GM12878 (cell line): ENCODE measurements around the gene TRAPPC4. TPM values are rescaled to one million over a fixed set of nuclear protein-coding genes. Genes with fewer than 3 reads are reported as not detected.

Experiments used
- ATAC-seq: fragments of 200-7000 bp; cut with Tn5 transposase; 3 replicates; pipeline ENCODE4 v1.9.1; 2020; ENCODE audit warnings: mild to moderate bottlenecking, moderate library complexity
- BruUV-seq: library from RNA; stranded (reverse); fragments of 400-500 nt; replicated peaks from 2 replicates; lab custom pipeline; 2021; lab: Mats Ljungman, UMichigan
- CTCF ChIA-PET: fragments of 300-600 bp; sonication (Branson Sonifier 250); formaldehyde crosslinking; extraction: SDS; loops from one replicate; lab custom pipeline; 2021; ENCODE audit warnings: inconsistent platforms; lab: Yijun Ruan, JAX
- POLR2A ChIA-PET: fragments of 350-600 bp; formaldehyde crosslinking; extraction: SDS; loops from one replicate; lab custom pipeline; 2021; ENCODE audit warnings: inconsistent platforms; lab: Charles Lee
- RAD21 ChIA-PET: fragments of 300-600 bp; sonication (Branson Sonifier 250); formaldehyde crosslinking; loops from one replicate; lab custom pipeline; 2023; ENCODE audit warnings: antibody characterized with exemption; ENCODE audit not compliant: unreplicated experiment; lab: Charles Lee
- SMC1A ChIA-PET: fragments of 300-600 bp; sonication (Branson Sonifier 250); formaldehyde crosslinking; loops from one replicate; lab custom pipeline; 2023; ENCODE audit not compliant: unreplicated experiment, uncharacterized antibody; lab: Charles Lee
- DNase-seq: peaks from one replicate; pipeline ENCODE4 v3.0.0-alpha.2; 2011; ENCODE audit warnings: low read depth, low spot score
- FAIRE-seq: peaks from 3 replicates; lab custom pipeline; 2011; peaks lifted over from hg19 to GRCh38; lab: Jason Lieb, UNC
- H2AFZ ChIP-seq: 2 replicates; pipeline ENCODE4 v1.6.0; 2011; ENCODE audit warnings: low read depth, low read length, control low read depth; ENCODE audit not compliant: control insufficient read depth
- H3K27ac ChIP-seq: 2 replicates; pipeline ENCODE4 v1.5.1; 2011; ENCODE audit warnings: control low read depth; ENCODE audit not compliant: control insufficient read depth, insufficient read depth
- H3K27me3 ChIP-seq, 2 experiments: replicated peaks in 1 of 2; 2 replicates each; pipeline versions ENCODE4 v1.6.0 to v1.6.1; 2011; ENCODE audit warnings: low read length in 1 of 2; ENCODE audit not compliant: control insufficient read depth in 2 of 2, insufficient read depth in 2 of 2
- H3K36me3 ChIP-seq, 2 experiments: 2 replicates each; pipeline ENCODE4 v1.5.1; 2011; ENCODE audit warnings: low read length in 1 of 2; ENCODE audit not compliant: control insufficient read depth in 2 of 2, insufficient read depth in 2 of 2
- H3K4me1 ChIP-seq: 2 replicates; pipeline ENCODE4 v1.6.1; 2011; ENCODE audit warnings: mild to moderate bottlenecking, low read length, moderate library complexity, mixed read lengths; ENCODE audit not compliant: control insufficient read depth, insufficient read depth
- H3K4me2 ChIP-seq: 2 replicates; pipeline ENCODE4 v1.6.0; 2011; ENCODE audit warnings: control low read depth; ENCODE audit not compliant: control insufficient read depth, insufficient read depth
- H3K4me3 ChIP-seq: fragments of 200-600 bp; sonication (generic); 2 replicates; pipeline ENCODE4 v1.5.1; 2016
- H3K79me2 ChIP-seq: 2 replicates; pipeline ENCODE4 v1.6.0; 2011; ENCODE audit warnings: low read length; ENCODE audit not compliant: control insufficient read depth, insufficient read depth
- H3K9ac ChIP-seq: 2 replicates; pipeline ENCODE4 v1.8.0; 2011; ENCODE audit warnings: low read length, control low read depth, mixed read lengths; ENCODE audit not compliant: control insufficient read depth, insufficient read depth
- H3K9me3 ChIP-seq: replicated peaks from 3 replicates; pipeline ENCODE4 v1.5.1; 2011; ENCODE audit warnings: mild to moderate bottlenecking, low read length; ENCODE audit not compliant: control insufficient read depth, insufficient read depth
- H4K20me1 ChIP-seq: 2 replicates; pipeline ENCODE4 v1.6.0; 2011; ENCODE audit not compliant: control insufficient read depth, insufficient read depth
- ATF7 ChIP-seq: fragments of 450-650 bp; IDR thresholded peaks from 2 replicates; pipeline ENCODE4 v1.6.1; 2016; ENCODE audit warnings: low read depth, mild to moderate bottlenecking
- CEBPB ChIP-seq, 2 experiments: fragments of 150-350 bp in 1 of 2; IDR thresholded peaks; 2 replicates each; pipeline ENCODE4 v1.6.1; 2012 to 2014; ENCODE audit warnings: low read depth in 2 of 2, low read length in 2 of 2, borderline replicate concordance in 1 of 2, inconsistent platforms in 1 of 2
- CHD1 ChIP-seq: IDR thresholded peaks from 2 replicates; pipeline ENCODE4 v1.6.1; 2012; ENCODE audit warnings: low read depth, low read length, improper control_type of control experiment
- HDAC2 ChIP-seq: fragments of 200-600 bp; sonication (generic); IDR thresholded peaks from 2 replicates; pipeline ENCODE4 v1.6.1; 2017
- RBBP5 ChIP-seq: fragments of 200-600 bp; sonication (generic); conservative IDR thresholded peaks from 2 replicates; pipeline ENCODE4 v1.6.1; 2016
- SREBF1 ChIP-seq: IDR thresholded peaks from 2 replicates; pipeline ENCODE4 v1.6.1; 2012; ENCODE audit warnings: mild to moderate bottlenecking, low read length
- SREBF2 ChIP-seq: IDR thresholded peaks from 2 replicates; pipeline ENCODE4 v1.6.1; 2012; ENCODE audit warnings: mild to moderate bottlenecking, low read length
- TBL1XR1 ChIP-seq: IDR thresholded peaks from 2 replicates; pipeline ENCODE4 v1.6.1; 2012; ENCODE audit warnings: low read depth, low read length, improper control_type of control experiment
- WGBS: methylation state at CpG from one replicate; pipeline ENCODE4 v1.1.6; 2016; ENCODE audit warnings: low lambda C conversion rate; ENCODE audit not compliant: insufficient replicate concordance, insufficient coverage; ENCODE audit errors: missing lambda C conversion rate; 5-methylcytosine and 5-hydroxymethylcytosine counted together
- in situ Hi-C: fragments of 300-500 bp; cut with MboI; formaldehyde crosslinking; loops from 9 replicates; pipeline ENCODE4 v1.14.3; 2018; ENCODE audit warnings: mixed read lengths
- intact Hi-C: fragments of 100-400 bp; cut with micrococcal nuclease; formaldehyde crosslinking; loops from one replicate; pipeline ENCODE4 v1.14.2; 2022; ENCODE audit not compliant: unreplicated experiment
- polyA plus RNA-seq, 11 experiments: library from polyadenylated mRNA; depleted of rRNA in 4 of 11; unstranded in 6 of 11; stranded (reverse) in 5 of 11; fragments of >200 nt; fragmentation: Nextera tagmentation in 4 of 11; fragmentation: Illumina TruSeq in 1 of 11; extraction: Ambion mirVana in 4 of 11; extraction: Trizol in 1 of 11; gene quantifications; 1 replicate in 1 of 11; 2 replicates in 10 of 11; pipeline versions ENCODE4 v1.2.1 to v1.2.3, GENCODE V29; 2011 to 2016; ENCODE audit warnings: inconsistent platforms in 2 of 11, missing spikeins in 2 of 11, low read depth in 1 of 11
- total RNA-seq, 4 experiments: library from RNA; depleted of rRNA in 3 of 4; stranded (reverse); fragments of >200 nt in 3 of 4; fragmentation: Illumina TruSeq in 1 of 4; extraction: Trizol in 1 of 4; gene quantifications; 2 replicates each; pipeline versions ENCODE4 v1.2.1 to v1.2.3, GENCODE V29; 2013 to 2021
- TF ChIP-seq, protein P1 (sequence below): fragments of 450-650 bp; formaldehyde crosslinking; IDR thresholded peaks from 2 replicates; pipeline ENCODE4 v1.4.0; 2022; ENCODE audit warnings: mild to moderate bottlenecking, moderate library complexity
- TF ChIP-seq, protein P2 (sequence below): fragments of 450-650 bp; IDR thresholded peaks from 2 replicates; pipeline ENCODE4 v1.6.1; 2016; ENCODE audit warnings: mild to moderate bottlenecking, moderate library complexity, borderline replicate concordance
- TF ChIP-seq, protein P3 (sequence below): IDR thresholded peaks from 2 replicates; pipeline ENCODE4 v1.6.1; 2012; ENCODE audit warnings: low read depth, low read length, improper control_type of control experiment

TRAPPC4 gene
- total and polyA plus RNA-seq, 10 of the 15 experiments (the other 5 are each of a cell fraction or from before 2014, with no cell fraction given) = 61.6 to 231 (median 98.8) TPM

DNA sequence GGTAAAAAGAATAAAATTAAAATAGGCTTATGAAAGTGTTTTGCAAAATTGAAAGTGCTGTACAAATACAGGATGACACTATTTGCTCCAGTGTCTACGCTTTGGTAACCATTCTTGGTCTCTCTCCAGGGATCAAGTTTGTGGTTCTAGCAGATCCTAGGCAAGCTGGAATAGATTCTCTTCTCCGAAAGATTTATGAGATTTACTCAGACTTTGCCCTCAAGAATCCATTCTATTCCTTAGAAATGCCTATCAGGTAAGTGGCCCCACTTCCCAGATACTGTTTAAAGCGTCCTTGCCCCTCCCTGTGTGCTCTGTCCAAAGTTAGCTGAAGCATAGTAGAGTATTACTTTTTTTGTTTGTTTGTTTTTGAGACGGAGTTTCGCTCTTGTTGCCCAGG is 3.1 kb downstream of the TRAPPC4 start:
- Histone ChIP-seq H2AFZ (no peak overlapping the region), H3K4me2 (no peak overlapping the region), H3K27ac (no peak overlapping the region), H3K79me2 (peaks cover 38% of the 10 kb centered on the region), H4K20me1 (no peaks in the 10 kb centered on the region), H3K36me3 (peaks cover 5 to 9% of the 10 kb centered on the region in 2 experiments; a peak in 3 of 4 replicates), H3K27me3 (no peaks in the 10 kb centered on the region), H3K9me3 (no peaks in the 10 kb centered on the region), H3K4me3 (no peak overlapping the region), H3K9ac (no peak overlapping the region), H3K4me1 (no peaks in the 10 kb centered on the region)
- in situ Hi-C loops (no loop called here), intact Hi-C loops (no loop called here)
- no peak for DNase-seq
- FAIRE-seq = no peak
- ChIA-PET CTCF (no interaction called here), RAD21 (no interaction called here), SMC1A (no interaction called here), POLR2A (interaction anchor here (1.6 kb wide), 1 partner anchor 9 kb away, joined by 5 read pairs; the partner anchor contains the start of gene SLC37A4)
- no peak for ATAC-seq
- WGBS = 89% methylated on average over 5 of the region's 5 CpGs
- BruUV-seq = no TSS peak
- TF ChIP-seq, protein P1, sequence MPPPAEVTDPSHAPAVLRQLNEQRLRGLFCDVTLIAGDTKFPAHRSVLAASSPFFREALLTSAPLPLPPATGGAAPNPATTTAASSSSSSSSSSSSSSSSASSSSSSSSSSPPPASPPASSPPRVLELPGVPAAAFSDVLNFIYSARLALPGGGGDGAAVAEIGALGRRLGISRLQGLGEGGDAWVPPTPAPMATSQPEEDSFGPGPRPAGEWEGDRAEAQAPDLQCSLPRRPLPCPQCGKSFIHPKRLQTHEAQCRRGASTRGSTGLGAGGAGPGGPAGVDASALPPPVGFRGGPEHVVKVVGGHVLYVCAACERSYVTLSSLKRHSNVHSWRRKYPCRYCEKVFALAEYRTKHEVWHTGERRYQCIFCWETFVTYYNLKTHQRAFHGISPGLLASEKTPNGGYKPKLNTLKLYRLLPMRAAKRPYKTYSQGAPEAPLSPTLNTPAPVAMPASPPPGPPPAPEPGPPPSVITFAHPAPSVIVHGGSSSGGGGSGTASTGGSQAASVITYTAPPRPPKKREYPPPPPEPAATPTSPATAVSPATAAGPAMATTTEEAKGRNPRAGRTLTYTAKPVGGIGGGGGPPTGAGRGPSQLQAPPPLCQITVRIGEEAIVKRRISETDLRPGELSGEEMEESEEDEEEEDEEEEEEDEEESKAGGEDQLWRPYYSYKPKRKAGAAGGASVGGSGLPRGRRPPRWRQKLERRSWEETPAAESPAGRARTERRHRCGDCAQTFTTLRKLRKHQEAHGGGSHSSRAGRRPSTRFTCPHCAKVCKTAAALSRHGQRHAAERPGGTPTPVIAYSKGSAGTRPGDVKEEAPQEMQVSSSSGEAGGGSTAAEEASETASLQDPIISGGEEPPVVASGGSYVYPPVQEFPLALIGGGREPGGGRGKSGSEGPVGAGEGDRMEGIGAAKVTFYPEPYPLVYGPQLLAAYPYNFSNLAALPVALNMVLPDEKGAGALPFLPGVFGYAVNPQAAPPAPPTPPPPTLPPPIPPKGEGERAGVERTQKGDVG (CRISPR knock-in tag) = no peak
- no peak for TF ChIP-seq ATF7
- TF ChIP-seq SREBF1 = no peak

DNA sequence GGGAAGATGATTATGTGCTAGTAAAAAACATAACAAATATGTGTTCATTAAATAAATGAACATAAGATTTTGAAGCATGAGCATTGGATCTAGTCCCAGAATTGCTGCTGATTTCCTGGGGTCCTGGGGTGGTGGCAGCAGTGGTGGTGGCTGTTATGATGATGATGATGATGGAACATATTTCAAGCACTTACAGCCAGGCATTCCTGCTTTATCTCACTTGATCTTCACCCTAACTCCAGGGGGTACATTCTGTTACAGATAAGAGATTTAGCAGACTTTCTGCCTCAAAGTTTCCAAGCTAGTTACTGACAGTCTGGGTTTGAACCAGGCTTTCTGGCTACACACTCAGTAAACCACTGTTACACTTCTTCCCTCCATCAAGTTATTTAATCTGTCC is 5.2 kb downstream of the TRAPPC4 start:
- H3K4me3 ChIP-seq = no peak overlapping the region
- FAIRE-seq (no peak), ATAC-seq (no peak), DNase-seq (no peak)
- no peaks in the 10 kb centered on the region for H4K20me1 ChIP-seq
- in situ Hi-C loops = no loop called here
- H3K4me1 ChIP-seq = peaks cover 4% of the 10 kb centered on the region
- H3K79me2 ChIP-seq = peaks cover 20% of the 10 kb centered on the region
- H3K9me3 ChIP-seq = no peaks in the 10 kb centered on the region
- no peak overlapping the region for H3K27ac ChIP-seq
- BruUV-seq = no TSS peak
- no peaks in the 10 kb centered on the region for H3K27me3 ChIP-seq
- H3K4me2 ChIP-seq = no peak overlapping the region
- intact Hi-C loops = no loop called here
- ChIA-PET RAD21 (no interaction called here), SMC1A (interaction anchor here (0.7 to 1.6 kb wide), 3 partner anchors 31 to 299 kb away, joined by 3 read pairs; no protein-coding TSS in a partner anchor), POLR2A (interaction anchor here (2.2 kb wide), 1 partner anchor 28 kb away, joined by 14 read pairs; no protein-coding TSS in a partner anchor), CTCF (interaction anchor here (1.2 to 1.4 kb wide), 3 partner anchors 8 to 61 kb away, joined by 3 to 5 read pairs (median 4); partner anchors contain the start of gene HMBS)
- H2AFZ ChIP-seq = no peak overlapping the region
- no peak overlapping the region for H3K9ac ChIP-seq
- H3K36me3 ChIP-seq = peaks cover 5 to 9% of the 10 kb centered on the region in 2 experiments; a peak in 3 of 4 replicates
- TF ChIP-seq CHD1 (no peak), HDAC2 (no peak), SREBF2 (no peak), RBBP5 (no peak), TBL1XR1 (no peak), CEBPB (IDR thresholded peaks at IDR 0.05; ENCODE audit: borderline replicate concordance in 1 of 2, low read depth in 2 of 2, low read length in 2 of 2) (no peak)
- TF ChIP-seq, protein P2, sequence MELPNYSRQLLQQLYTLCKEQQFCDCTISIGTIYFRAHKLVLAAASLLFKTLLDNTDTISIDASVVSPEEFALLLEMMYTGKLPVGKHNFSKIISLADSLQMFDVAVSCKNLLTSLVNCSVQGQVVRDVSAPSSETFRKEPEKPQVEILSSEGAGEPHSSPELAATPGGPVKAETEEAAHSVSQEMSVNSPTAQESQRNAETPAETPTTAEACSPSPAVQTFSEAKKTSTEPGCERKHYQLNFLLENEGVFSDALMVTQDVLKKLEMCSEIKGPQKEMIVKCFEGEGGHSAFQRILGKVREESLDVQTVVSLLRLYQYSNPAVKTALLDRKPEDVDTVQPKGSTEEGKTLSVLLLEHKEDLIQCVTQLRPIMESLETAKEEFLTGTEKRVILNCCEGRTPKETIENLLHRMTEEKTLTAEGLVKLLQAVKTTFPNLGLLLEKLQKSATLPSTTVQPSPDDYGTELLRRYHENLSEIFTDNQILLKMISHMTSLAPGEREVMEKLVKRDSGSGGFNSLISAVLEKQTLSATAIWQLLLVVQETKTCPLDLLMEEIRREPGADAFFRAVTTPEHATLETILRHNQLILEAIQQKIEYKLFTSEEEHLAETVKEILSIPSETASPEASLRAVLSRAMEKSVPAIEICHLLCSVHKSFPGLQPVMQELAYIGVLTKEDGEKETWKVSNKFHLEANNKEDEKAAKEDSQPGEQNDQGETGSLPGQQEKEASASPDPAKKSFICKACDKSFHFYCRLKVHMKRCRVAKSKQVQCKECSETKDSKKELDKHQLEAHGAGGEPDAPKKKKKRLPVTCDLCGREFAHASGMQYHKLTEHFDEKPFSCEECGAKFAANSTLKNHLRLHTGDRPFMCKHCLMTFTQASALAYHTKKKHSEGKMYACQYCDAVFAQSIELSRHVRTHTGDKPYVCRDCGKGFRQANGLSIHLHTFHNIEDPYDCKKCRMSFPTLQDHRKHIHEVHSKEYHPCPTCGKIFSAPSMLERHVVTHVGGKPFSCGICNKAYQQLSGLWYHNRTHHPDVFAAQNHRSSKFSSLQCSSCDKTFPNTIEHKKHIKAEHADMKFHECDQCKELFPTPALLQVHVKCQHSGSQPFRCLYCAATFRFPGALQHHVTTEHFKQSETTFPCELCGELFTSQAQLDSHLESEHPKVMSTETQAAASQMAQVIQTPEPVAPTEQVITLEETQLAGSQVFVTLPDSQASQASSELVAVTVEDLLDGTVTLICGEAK = no peak
- TF ChIP-seq, protein P3, sequence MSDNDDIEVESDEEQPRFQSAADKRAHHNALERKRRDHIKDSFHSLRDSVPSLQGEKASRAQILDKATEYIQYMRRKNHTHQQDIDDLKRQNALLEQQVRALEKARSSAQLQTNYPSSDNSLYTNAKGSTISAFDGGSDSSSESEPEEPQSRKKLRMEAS = no peak
